Measurements from ENCODE around the gene METAP2. TPM values are rescaled to one million over a fixed set of nuclear protein-coding genes. Genes with fewer than 3 reads are reported as not detected.

METAP2 gene
- polyA plus RNA-seq, 3 donors, result 17.0 to 26.0 (median 19.9) TPM

DNA sequence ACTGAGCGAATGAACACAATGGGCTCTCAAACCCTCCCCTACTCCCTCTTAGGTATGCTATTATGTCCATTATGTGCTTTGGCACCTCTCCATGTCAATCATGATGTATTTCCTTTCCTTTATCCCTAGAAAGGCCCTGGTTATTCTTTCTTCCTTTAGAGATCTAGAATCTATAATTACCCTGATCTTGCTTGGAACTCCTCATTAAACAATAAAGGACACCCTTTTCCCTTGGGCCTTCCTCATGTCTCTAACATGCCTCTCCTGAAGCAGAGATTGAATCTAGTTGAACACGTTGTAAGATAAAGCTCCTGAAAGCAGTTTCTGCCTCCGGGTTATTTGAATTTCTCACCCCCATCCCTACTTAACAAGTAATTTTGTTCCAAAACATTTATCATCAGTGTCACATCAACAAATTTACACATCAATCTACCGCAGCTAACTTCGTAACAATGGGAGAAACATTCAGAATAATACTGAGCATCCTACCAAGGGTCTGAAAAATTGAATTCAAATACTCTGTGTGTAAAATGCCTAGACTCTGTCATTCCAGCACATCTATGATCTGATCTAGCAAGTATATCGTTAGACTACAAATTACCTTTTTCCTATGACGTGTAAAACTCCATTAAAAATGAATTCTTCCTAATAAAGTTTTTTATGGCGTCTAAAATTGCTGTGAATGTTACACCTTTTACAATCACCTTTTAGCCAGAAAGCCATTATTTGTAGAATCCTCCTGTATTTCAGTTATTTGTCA, 72.0 kb downstream of the METAP2 start:
- H3K4me3 Mint-ChIP-seq, result peak overlapping the region in 1 of 2 donors; percentile 90
- TF ChIP-seq, protein P1, sequence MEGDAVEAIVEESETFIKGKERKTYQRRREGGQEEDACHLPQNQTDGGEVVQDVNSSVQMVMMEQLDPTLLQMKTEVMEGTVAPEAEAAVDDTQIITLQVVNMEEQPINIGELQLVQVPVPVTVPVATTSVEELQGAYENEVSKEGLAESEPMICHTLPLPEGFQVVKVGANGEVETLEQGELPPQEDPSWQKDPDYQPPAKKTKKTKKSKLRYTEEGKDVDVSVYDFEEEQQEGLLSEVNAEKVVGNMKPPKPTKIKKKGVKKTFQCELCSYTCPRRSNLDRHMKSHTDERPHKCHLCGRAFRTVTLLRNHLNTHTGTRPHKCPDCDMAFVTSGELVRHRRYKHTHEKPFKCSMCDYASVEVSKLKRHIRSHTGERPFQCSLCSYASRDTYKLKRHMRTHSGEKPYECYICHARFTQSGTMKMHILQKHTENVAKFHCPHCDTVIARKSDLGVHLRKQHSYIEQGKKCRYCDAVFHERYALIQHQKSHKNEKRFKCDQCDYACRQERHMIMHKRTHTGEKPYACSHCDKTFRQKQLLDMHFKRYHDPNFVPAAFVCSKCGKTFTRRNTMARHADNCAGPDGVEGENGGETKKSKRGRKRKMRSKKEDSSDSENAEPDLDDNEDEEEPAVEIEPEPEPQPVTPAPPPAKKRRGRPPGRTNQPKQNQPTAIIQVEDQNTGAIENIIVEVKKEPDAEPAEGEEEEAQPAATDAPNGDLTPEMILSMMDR (IDR thresholded peaks at IDR 0.05), result no peak
- Histone ChIP-seq H3K36me3 (replicated peaks in 1 of 2; ENCODE audit: control insufficient read depth in 1 of 2, insufficient read depth in 2 of 2, low read length in 2 of 2) (no peaks in the 10 kb centered on the region), H4K20me1 (ENCODE audit: insufficient read depth, low read length) (no peaks in the 10 kb centered on the region), H2AFZ (ENCODE audit: insufficient read depth, low read depth, low read length, poor library complexity, severe bottlenecking) (no peak overlapping the region), H3K4me1 (ENCODE audit: control insufficient read depth in 1 of 2, insufficient read depth in 2 of 2, low read length in 2 of 2) (peaks cover 13 to 19% of the 10 kb centered on the region in 2 donors), H3K4me2 (replicated peaks; ENCODE audit: extremely low read depth, low read length, poor library complexity, severe bottlenecking) (no peak overlapping the region), H3K4me3 (replicated peaks in 1 of 3; ENCODE audit: low read depth in 2 of 3, low read length in 3 of 3) (no peak overlapping the region), H3K9me3 (replicated peaks in 1 of 2; ENCODE audit: control insufficient read depth in 1 of 2, insufficient read depth in 1 of 2, low read length in 2 of 2) (peaks cover 5 to 9% of the 10 kb centered on the region in 2 donors), H3K27ac (ENCODE audit: low read depth in 1 of 2, low read length in 2 of 2) (no peak overlapping the region), H3K79me2 (ENCODE audit: insufficient read depth, low read length) (no peaks in the 10 kb centered on the region), H3K27me3 (ENCODE audit: control insufficient read depth in 2 of 2, insufficient read depth in 2 of 2, low read length in 2 of 2) (peaks cover 36 to 55% of the 10 kb centered on the region in 2 donors), H3K9ac (ENCODE audit: insufficient read depth, low read length, poor library complexity, severe bottlenecking) (no peak overlapping the region)
- peaks cover 12% of the 10 kb centered on the region for H3K4me1 Mint-ChIP-seq
- 87% methylated on average over 3 of the region's 8 CpGs for WGBS (ENCODE audit: insufficient coverage)
- no peak overlapping the region for H3K27ac Mint-ChIP-seq
- H3K27me3 Mint-ChIP-seq (ENCODE audit: low read depth in 3 of 3), result peaks cover 45 to 60% (median 51%) of the 10 kb centered on the region in 3 donors
- DNase-seq, result no peak
- peaks cover 4% of the 10 kb centered on the region in 2 donors for H3K36me3 Mint-ChIP-seq
- intact Hi-C loops (cut with micrococcal nuclease), result no loop called here
- peaks cover 4 to 20% (median 14%) of the 10 kb centered on the region in 7 donors for H3K9me3 Mint-ChIP-seq

DNA sequence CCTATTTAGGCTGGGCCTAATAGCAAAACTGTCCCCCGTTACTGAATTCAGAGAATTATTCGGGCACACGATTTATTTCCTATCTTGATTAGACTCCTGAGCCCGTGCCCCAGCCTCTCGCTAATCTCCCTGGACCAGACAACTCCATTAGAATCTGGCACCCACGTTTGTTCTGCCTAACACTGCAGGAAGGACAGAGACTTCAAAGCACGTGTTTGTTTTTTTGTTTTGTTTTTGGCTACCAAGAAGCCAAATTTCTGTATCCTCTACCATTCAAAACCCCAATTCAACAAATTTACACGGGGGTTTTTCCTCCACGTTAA, 72.5 kb downstream of the METAP2 start:
- H3K9me3 ChIP-seq (replicated peaks in 1 of 2; ENCODE audit: control insufficient read depth in 1 of 2, insufficient read depth in 1 of 2, low read length in 2 of 2), result peaks cover 5 to 9% of the 10 kb centered on the region in 2 donors
- WGBS (ENCODE audit: insufficient coverage), result 98% methylated on average over 5 of the region's 9 CpGs
- H2AFZ ChIP-seq (ENCODE audit: insufficient read depth, low read depth, low read length, poor library complexity, severe bottlenecking), result no peak overlapping the region

More for the DNA sequence above, 72.5 kb downstream of the METAP2 start:
- Mint-ChIP-seq H3K27me3 (ENCODE audit: low read depth in 3 of 3) (peaks cover 50 to 65% (median 57%) of the 10 kb centered on the region in 3 donors), H3K36me3 (peaks cover 4% of the 10 kb centered on the region in 2 donors), H3K4me1 (peaks cover 12% of the 10 kb centered on the region), H3K27ac (no peak overlapping the region), H3K4me3 (peak overlapping the region in 1 of 2 donors; percentile 90), H3K9me3 (peaks cover 4 to 20% (median 14%) of the 10 kb centered on the region in 7 donors)
- H3K9ac ChIP-seq (ENCODE audit: insufficient read depth, low read length, poor library complexity, severe bottlenecking), result no peak overlapping the region
- H3K4me3 ChIP-seq (replicated peaks in 1 of 3; ENCODE audit: low read depth in 2 of 3, low read length in 3 of 3), result no peak overlapping the region
- H4K20me1 ChIP-seq (ENCODE audit: insufficient read depth, low read length), result no peaks in the 10 kb centered on the region
- TF ChIP-seq, protein P1 (IDR thresholded peaks at IDR 0.05), result no peak
- H3K4me1 ChIP-seq (ENCODE audit: control insufficient read depth in 1 of 2, insufficient read depth in 2 of 2, low read length in 2 of 2), result peaks cover 13 to 19% of the 10 kb centered on the region in 2 donors
- intact Hi-C loops (cut with micrococcal nuclease), result no loop called here
- H3K27me3 ChIP-seq (ENCODE audit: control insufficient read depth in 2 of 2, insufficient read depth in 2 of 2, low read length in 2 of 2), result peaks cover 36 to 58% of the 10 kb centered on the region in 2 donors
- no peak overlapping the region for H3K4me2 ChIP-seq (replicated peaks; ENCODE audit: extremely low read depth, low read length, poor library complexity, severe bottlenecking)
- H3K27ac ChIP-seq (ENCODE audit: low read depth in 1 of 2, low read length in 2 of 2), result no peak overlapping the region
- no peaks in the 10 kb centered on the region for H3K79me2 ChIP-seq (ENCODE audit: insufficient read depth, low read length)
- no peaks in the 10 kb centered on the region for H3K36me3 ChIP-seq (replicated peaks in 1 of 2; ENCODE audit: control insufficient read depth in 1 of 2, insufficient read depth in 2 of 2, low read length in 2 of 2)
- DNase-seq, result no peak
